ENCODE results near the gene TULP4.

- TF ChIP-seq EZH2 (IDR thresholded peaks at IDR 0.05; ENCODE audit: low read length, unreplicated experiment) (no peak), CTCF (conservative IDR thresholded peaks at IDR 0.05; ENCODE audit: low read depth, low read length) (no peak), EZH2phosphoT487 (IDR thresholded peaks at IDR 0.05; ENCODE audit: borderline replicate concordance, low read length) (no peak)
Observed at GRCh38 chr6:158413028-158413427, 100.8 kb downstream of the TULP4 start.

All from PC-3 (cell line).